A673 (cell line): Measurements from ENCODE around the gene PKN3.

Source experiments
- CTCF ChIP-seq: fragments of 300-800, 200-600 bp; sonication (generic); conservative IDR thresholded peaks from 2 replicates; pipeline ENCODE4 v1.5.1; 2017; ENCODE audit warnings: low read depth, mild to moderate bottlenecking, antibody characterized with exemption, low read length, moderate library complexity, mixed read lengths
- EZH2 ChIP-seq: fragments of 200-600 bp; sonication (generic); IDR thresholded peaks from 2 replicates; pipeline ENCODE4 v1.6.1; 2017; ENCODE audit warnings: borderline replicate concordance, low read depth, mild to moderate bottlenecking, mixed read lengths, antibody characterized with exemption, low read length; ENCODE audit not compliant: poor library complexity, severe bottlenecking

DNA sequence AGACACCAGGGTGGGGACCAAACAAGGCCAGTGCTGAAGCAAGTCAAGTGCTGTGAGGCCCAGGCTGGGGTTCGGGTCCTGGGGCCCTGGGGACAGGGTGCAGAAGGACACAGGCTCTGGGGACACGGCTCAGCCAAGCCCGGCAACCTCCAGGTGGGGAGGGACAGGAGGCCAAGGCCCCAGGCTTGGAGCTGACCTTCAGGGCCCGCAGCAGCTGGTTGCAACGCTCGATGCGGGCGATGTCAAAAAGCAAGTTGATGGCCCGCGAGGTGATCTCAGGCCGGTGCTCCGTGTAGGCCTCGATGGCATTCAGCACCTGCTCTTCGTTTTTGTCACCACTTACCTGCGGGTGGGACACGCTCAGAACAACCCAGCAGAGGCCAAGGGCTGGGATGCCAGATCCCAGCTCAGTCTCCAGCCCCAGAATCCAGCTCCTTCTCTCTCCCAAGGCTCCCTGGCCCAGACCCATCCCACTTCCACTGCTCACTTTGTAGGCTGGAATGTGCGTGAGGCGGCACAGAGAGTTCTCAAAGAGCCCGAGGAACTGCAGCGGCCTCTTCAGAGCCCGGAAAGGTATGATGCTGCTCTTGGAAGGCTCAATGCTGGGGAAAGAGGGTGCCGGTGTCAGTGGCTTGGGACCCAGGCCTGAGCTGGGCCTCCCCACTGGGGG lies 48.8 kb downstream of the PKN3 start:
- TF ChIP-seq CTCF (no peak), EZH2 (no peak)
